Measurements from ENCODE around the gene RASAL1.

RASAL1 gene

GRCh38 chr12:113109872-113110599 is 25.5 kb downstream of the RASAL1 start:
- no peak overlapping the region for H3K27ac Mint-ChIP-seq
- no peaks in the 10 kb centered on the region for H3K36me3 Mint-ChIP-seq (ENCODE audit: low read depth)
- no peaks in the 10 kb centered on the region for H3K4me1 Mint-ChIP-seq (ENCODE audit: low read depth)
- no peaks in the 10 kb centered on the region for H3K9me3 Mint-ChIP-seq
- no peaks in the 10 kb centered on the region for H3K27me3 Mint-ChIP-seq (ENCODE audit: low read depth)
- no peak overlapping the region for H3K4me3 Mint-ChIP-seq
- no peak for DNase-seq (ENCODE audit: low spot score)

- H3K27ac Mint-ChIP-seq: no peak overlapping the region
- DNase-seq (ENCODE audit: low spot score): no peak
- no peaks in the 10 kb centered on the region for H3K9me3 Mint-ChIP-seq
- no peak overlapping the region for H3K4me3 Mint-ChIP-seq
- H3K4me1 Mint-ChIP-seq (ENCODE audit: low read depth): no peaks in the 10 kb centered on the region
- H3K36me3 Mint-ChIP-seq (ENCODE audit: low read depth): no peaks in the 10 kb centered on the region
- no peaks in the 10 kb centered on the region for H3K27me3 Mint-ChIP-seq (ENCODE audit: low read depth)
Observed at GRCh38 chr12:113109360-113109759, 26.2 kb downstream of the RASAL1 start.

- Mint-ChIP-seq H3K27me3 (ENCODE audit: low read depth) (no peaks in the 10 kb centered on the region), H3K9me3 (no peaks in the 10 kb centered on the region), H3K4me3 (no peak overlapping the region), H3K36me3 (ENCODE audit: low read depth) (no peaks in the 10 kb centered on the region), H3K4me1 (ENCODE audit: low read depth) (peaks cover 2% of the 10 kb centered on the region), H3K27ac (no peak overlapping the region)
- DNase-seq (ENCODE audit: low spot score): no peak
Observed at GRCh38 chr12:113108308-113108707, 27.3 kb downstream of the RASAL1 start.

GRCh38 chr12:113106361-113106760 is 29.2 kb downstream of the RASAL1 start:
- Mint-ChIP-seq H3K9me3 (no peaks in the 10 kb centered on the region), H3K27me3 (ENCODE audit: low read depth) (no peaks in the 10 kb centered on the region), H3K27ac (no peak overlapping the region), H3K4me3 (no peak overlapping the region), H3K4me1 (ENCODE audit: low read depth) (peaks cover 2% of the 10 kb centered on the region), H3K36me3 (ENCODE audit: low read depth) (no peaks in the 10 kb centered on the region)
- no peak for DNase-seq (ENCODE audit: low spot score)

GRCh38 chr12:113105606-113106271 is 29.8 kb downstream of the RASAL1 start:
- Mint-ChIP-seq H3K4me3 (no peak overlapping the region), H3K36me3 (ENCODE audit: low read depth) (no peaks in the 10 kb centered on the region), H3K27ac (no peak overlapping the region), H3K9me3 (no peaks in the 10 kb centered on the region), H3K4me1 (ENCODE audit: low read depth) (peaks cover 2% of the 10 kb centered on the region), H3K27me3 (ENCODE audit: low read depth) (no peaks in the 10 kb centered on the region)
- DNase-seq (ENCODE audit: low spot score): no peak

- Mint-ChIP-seq H3K27ac (no peak overlapping the region), H3K27me3 (ENCODE audit: low read depth) (no peaks in the 10 kb centered on the region), H3K36me3 (ENCODE audit: low read depth) (no peaks in the 10 kb centered on the region), H3K4me3 (no peak overlapping the region), H3K9me3 (no peaks in the 10 kb centered on the region), H3K4me1 (ENCODE audit: low read depth) (peaks cover 2% of the 10 kb centered on the region)
- no peak for DNase-seq (ENCODE audit: low spot score)
Observed at GRCh38 chr12:113104953-113105510, 30.5 kb downstream of the RASAL1 start.

- Mint-ChIP-seq H3K4me1 (ENCODE audit: low read depth) (peaks cover 2% of the 10 kb centered on the region), H3K36me3 (ENCODE audit: low read depth) (no peaks in the 10 kb centered on the region), H3K27me3 (ENCODE audit: low read depth) (no peaks in the 10 kb centered on the region), H3K9me3 (no peaks in the 10 kb centered on the region), H3K27ac (no peak overlapping the region), H3K4me3 (peak overlapping the region; percentile 73)
- peak; percentile 31 for DNase-seq (ENCODE audit: low spot score)
Observed at GRCh38 chr12:113103756-113104450, 31.7 kb downstream of the RASAL1 start.

- Mint-ChIP-seq H3K36me3 (ENCODE audit: low read depth) (no peaks in the 10 kb centered on the region), H3K27me3 (ENCODE audit: low read depth) (no peaks in the 10 kb centered on the region), H3K4me1 (ENCODE audit: low read depth) (peaks cover 5% of the 10 kb centered on the region), H3K9me3 (no peaks in the 10 kb centered on the region), H3K27ac (no peak overlapping the region), H3K4me3 (no peak overlapping the region)
- no peak for DNase-seq (ENCODE audit: low spot score)
Observed at GRCh38 chr12:113102811-113103210, 32.8 kb downstream of the RASAL1 start.

GRCh38 chr12:113101751-113102150 is 33.8 kb downstream of the RASAL1 start:
- Mint-ChIP-seq H3K9me3 (no peaks in the 10 kb centered on the region), H3K4me1 (ENCODE audit: low read depth) (peaks cover 5% of the 10 kb centered on the region), H3K4me3 (no peak overlapping the region), H3K36me3 (ENCODE audit: low read depth) (no peaks in the 10 kb centered on the region), H3K27ac (no peak overlapping the region), H3K27me3 (ENCODE audit: low read depth) (no peaks in the 10 kb centered on the region)
- DNase-seq (ENCODE audit: low spot score): no peak

- DNase-seq (ENCODE audit: low spot score): no peak
- Mint-ChIP-seq H3K4me1 (ENCODE audit: low read depth) (peaks cover 5% of the 10 kb centered on the region), H3K36me3 (ENCODE audit: low read depth) (no peaks in the 10 kb centered on the region), H3K4me3 (no peak overlapping the region), H3K9me3 (no peaks in the 10 kb centered on the region), H3K27ac (no peak overlapping the region), H3K27me3 (ENCODE audit: low read depth) (no peaks in the 10 kb centered on the region)
Observed at GRCh38 chr12:113099764-113100163, 35.8 kb downstream of the RASAL1 start.

- DNase-seq (ENCODE audit: low spot score): no peak
- no peaks in the 10 kb centered on the region for H3K27me3 Mint-ChIP-seq (ENCODE audit: low read depth)
- no peak overlapping the region for H3K4me3 Mint-ChIP-seq
- H3K9me3 Mint-ChIP-seq: no peaks in the 10 kb centered on the region
- H3K4me1 Mint-ChIP-seq (ENCODE audit: low read depth): peaks cover 5% of the 10 kb centered on the region
- H3K27ac Mint-ChIP-seq: no peak overlapping the region
- H3K36me3 Mint-ChIP-seq (ENCODE audit: low read depth): no peaks in the 10 kb centered on the region
Observed at GRCh38 chr12:113099364-113099763, 36.2 kb downstream of the RASAL1 start.

- H3K27ac Mint-ChIP-seq: no peak overlapping the region
- H3K4me1 Mint-ChIP-seq (ENCODE audit: low read depth): peaks cover 3% of the 10 kb centered on the region
- no peak overlapping the region for H3K4me3 Mint-ChIP-seq
- H3K27me3 Mint-ChIP-seq (ENCODE audit: low read depth): no peaks in the 10 kb centered on the region
- no peaks in the 10 kb centered on the region for H3K9me3 Mint-ChIP-seq
- H3K36me3 Mint-ChIP-seq (ENCODE audit: low read depth): no peaks in the 10 kb centered on the region
- peak; percentile 31 for DNase-seq (ENCODE audit: low spot score)
Observed at GRCh38 chr12:113098441-113099028, 37.0 kb downstream of the RASAL1 start.

GRCh38 chr12:113097716-113098440 is 37.7 kb downstream of the RASAL1 start:
- Mint-ChIP-seq H3K4me3 (no peak overlapping the region), H3K36me3 (ENCODE audit: low read depth) (no peaks in the 10 kb centered on the region), H3K27ac (no peak overlapping the region), H3K4me1 (ENCODE audit: low read depth) (peaks cover 2% of the 10 kb centered on the region), H3K27me3 (ENCODE audit: low read depth) (no peaks in the 10 kb centered on the region), H3K9me3 (no peaks in the 10 kb centered on the region)
- DNase-seq (ENCODE audit: low spot score): no peak

All from T-helper 2 cell treated with Interferon-gamma antibody and Interleukin-4, amounts not matched to agents 5 μg/mL and 100 μg/mL, for 36 hours (primary cell).